HG03039 (cell line): ENCODE measurements around the gene SIGLEC7.
"Not testable (repeated sequence)": the region's sequence is repeated elsewhere in the genome, so short reads cannot be mapped to it uniquely, and the experiment has no call there.

Experiments used
- ATAC-seq: cut with Tn5 transposase; IDR thresholded peaks from one replicate; pipeline ENCODE4 v1.9.1; 2021; ENCODE audit warnings: mild to moderate bottlenecking, moderate library complexity; ENCODE audit not compliant: unreplicated experiment

The SIGLEC7 gene

GRCh38 chr19:51137792-51138425 lies 4.2 kb upstream of the SIGLEC7 start:
- no peak for ATAC-seq

GRCh38 chr19:51138549-51138979 lies 3.5 kb upstream of the SIGLEC7 start:
- no peak for ATAC-seq

- no peak for ATAC-seq
These were observed 2.6 kb upstream of the SIGLEC7 start for GRCh38 chr19:51139299-51140014.

- ATAC-seq, result no peak
These were observed 1.7 kb upstream of the SIGLEC7 start for GRCh38 chr19:51140441-51140840.

GRCh38 chr19:51141181-51141580 lies 920 bp upstream of the SIGLEC7 start:
- ATAC-seq, result no peak

GRCh38 chr19:51142809-51143475 lies 841 bp downstream of the SIGLEC7 start:
- ATAC-seq, result not testable (repeated sequence)

GRCh38 chr19:51143486-51143885 lies 1.4 kb downstream of the SIGLEC7 start:
- ATAC-seq, result no peak

GRCh38 chr19:51144482-51145045 lies 2.5 kb downstream of the SIGLEC7 start:
- no peak for ATAC-seq

- no peak for ATAC-seq
These were observed 3.9 kb downstream of the SIGLEC7 start for GRCh38 chr19:51145916-51146493.

- ATAC-seq, result no peak
These were observed 4.7 kb downstream of the SIGLEC7 start for GRCh38 chr19:51146751-51147150.

- no peak for ATAC-seq
These were observed 5.6 kb downstream of the SIGLEC7 start for GRCh38 chr19:51147663-51148062.

GRCh38 chr19:51148580-51148979 lies 6.5 kb downstream of the SIGLEC7 start:
- ATAC-seq, result no peak

GRCh38 chr19:51150627-51151026 lies 8.5 kb downstream of the SIGLEC7 start:
- ATAC-seq, result no peak

- no peak for ATAC-seq
These were observed 14.6 kb downstream of the SIGLEC7 start for GRCh38 chr19:51156710-51157109.

GRCh38 chr19:51157265-51157664 lies 15.2 kb downstream of the SIGLEC7 start:
- ATAC-seq, result no peak

GRCh38 chr19:51158474-51159129 lies 16.5 kb downstream of the SIGLEC7 start:
- ATAC-seq, result no peak

- ATAC-seq, result no peak
These were observed 17.6 kb downstream of the SIGLEC7 start for GRCh38 chr19:51159656-51160055.

GRCh38 chr19:51161266-51161665 lies 19.2 kb downstream of the SIGLEC7 start:
- ATAC-seq, result no peak

- ATAC-seq, result no peak
These were observed 19.9 kb downstream of the SIGLEC7 start for GRCh38 chr19:51161867-51162496.

GRCh38 chr19:51163257-51163656 lies 21.2 kb downstream of the SIGLEC7 start:
- ATAC-seq, result no peak
